Activated CD4-positive, alpha-beta T cell treated with anti-CD3 and anti-CD28 coated beads for 36 hours (primary cell): ENCODE data around the gene P3H1. TPM values are rescaled to one million over a fixed set of nuclear protein-coding genes. Genes with fewer than 3 reads are reported as not detected.
"Not testable (repeated sequence)": the region's sequence is repeated elsewhere in the genome, so short reads cannot be mapped to it uniquely, and the experiment has no call there.

ENCODE experiments used
- ATAC-seq: fragments of 200-7000 bp; cut with Tn5 transposase; one replicate; pipeline ENCODE4 v1.10.0; 2021; ENCODE audit warnings: mild to moderate bottlenecking, moderate library complexity
- CTCF ChIA-PET: fragments of 350-600 bp; sonication (Branson Sonifier 250); formaldehyde crosslinking; loops from one replicate; lab custom pipeline; 2021; ENCODE audit warnings: antibody characterized with exemption; lab: Charles Lee
- POLR2A ChIA-PET: fragments of 350-600 bp; sonication (Branson Sonifier 250); formaldehyde crosslinking; loops from one replicate; lab custom pipeline; 2021; ENCODE audit warnings: antibody characterized with exemption, inconsistent platforms; lab: Charles Lee
- DNase-seq: peaks from one replicate; pipeline ENCODE4 v3.0.0-alpha.2; 2020
- H3K27ac Mint-ChIP-seq: one replicate; pipeline ENCODE4 v1.8.0; 2021; ENCODE audit warnings: mixed read lengths
- H3K27me3 Mint-ChIP-seq: one replicate; pipeline ENCODE4 v1.8.0; 2021; ENCODE audit warnings: mixed read lengths
- H3K36me3 Mint-ChIP-seq: one replicate; pipeline ENCODE4 v1.8.0; 2021; ENCODE audit warnings: low read depth, mixed read lengths
- H3K4me1 Mint-ChIP-seq: one replicate; pipeline ENCODE4 v1.8.0; 2021; ENCODE audit warnings: mixed read lengths
- H3K4me3 Mint-ChIP-seq: one replicate; pipeline ENCODE4 v1.8.0; 2021; ENCODE audit warnings: mild to moderate bottlenecking, moderate library complexity, mixed read lengths
- H3K9me3 Mint-ChIP-seq: one replicate; pipeline ENCODE4 v1.8.0; 2021; ENCODE audit warnings: low read depth, mixed read lengths
- intact Hi-C, 2 experiments: fragments of 100-400 bp; cut with DNase I in 1 of 2; cut with micrococcal nuclease in 1 of 2; formaldehyde crosslinking; loops; one replicate each; pipeline versions ENCODE4 v1.14.2 to v1.15.1; 2022 to 2024; cut with DNase I, micrococcal nuclease
- total RNA-seq, 2 experiments: library from RNA; stranded (reverse); gene quantifications; one replicate each; pipeline ENCODE4 v1.2.3, GENCODE V29; 2021

Gene P3H1
- total RNA-seq, 2 experiments from 2014 or later: 24.3 to 28.8 TPM

DNA sequence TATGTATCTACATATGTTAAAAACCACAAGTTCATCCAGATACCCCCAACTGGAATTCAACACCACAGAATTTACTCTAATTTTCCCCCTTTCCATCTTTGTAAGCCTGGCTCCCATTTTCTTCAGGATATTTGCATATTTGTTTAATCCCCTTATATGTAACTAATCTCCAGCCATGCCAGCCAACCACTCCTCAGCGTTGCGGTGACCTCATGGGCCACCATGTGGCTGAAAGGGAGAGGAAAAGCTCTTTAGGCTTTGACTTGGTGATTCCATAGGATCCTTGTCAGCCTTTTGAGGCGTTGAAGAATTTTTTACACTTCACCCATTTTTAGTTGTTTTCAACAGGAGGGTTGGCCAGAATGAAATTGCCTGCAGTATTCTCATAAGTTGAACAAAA lies 36.8 kb downstream of the P3H1 start:
- Mint-ChIP-seq H3K36me3 (no peaks in the 10 kb centered on the region), H3K4me3 (no peak overlapping the region), H3K27ac (no peak overlapping the region), H3K27me3 (no peaks in the 10 kb centered on the region), H3K4me1 (peaks cover 3% of the 10 kb centered on the region), H3K9me3 (no peaks in the 10 kb centered on the region)
- ATAC-seq (no peak), DNase-seq (no peak)
- intact Hi-C loops: loop anchor here in 1 of 2 experiments (10.0 kb wide), 1 partner anchor 555 kb away; no protein-coding TSS in a partner anchor
- POLR2A ChIA-PET: no interaction called here
- CTCF ChIA-PET: interaction anchor here (0.9 to 1.3 kb wide), 4 partner anchors 20 to 583 kb away, joined by 3 to 4 read pairs (median 3); no protein-coding TSS in a partner anchor

DNA sequence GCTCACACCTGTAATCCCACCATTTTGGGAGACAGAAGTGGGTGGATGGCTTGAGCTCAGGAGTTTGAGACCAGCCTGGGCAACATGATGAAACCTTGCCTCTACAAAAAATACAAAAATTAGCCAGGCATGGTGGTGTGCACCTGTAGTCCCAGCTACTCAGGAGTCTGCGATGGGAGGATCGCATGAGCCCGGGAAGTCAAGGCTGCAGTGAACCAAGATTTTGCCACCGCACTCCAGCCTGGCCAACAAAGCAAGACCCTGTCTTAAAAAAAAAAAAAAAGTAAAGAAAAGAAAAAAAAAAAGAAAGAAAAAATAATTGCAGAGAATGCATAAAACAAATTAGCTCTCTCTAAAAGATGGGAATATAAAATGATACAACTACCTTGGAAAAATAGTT lies 41.0 kb downstream of the P3H1 start:
- CTCF ChIA-PET, H3K36me3 Mint-ChIP-seq, POLR2A ChIA-PET, H3K27me3 Mint-ChIP-seq, H3K4me1 Mint-ChIP-seq, H3K4me3 Mint-ChIP-seq, DNase-seq, H3K27ac Mint-ChIP-seq, intact Hi-C loops, H3K9me3 Mint-ChIP-seq, ATAC-seq: not testable (repeated sequence)

DNA sequence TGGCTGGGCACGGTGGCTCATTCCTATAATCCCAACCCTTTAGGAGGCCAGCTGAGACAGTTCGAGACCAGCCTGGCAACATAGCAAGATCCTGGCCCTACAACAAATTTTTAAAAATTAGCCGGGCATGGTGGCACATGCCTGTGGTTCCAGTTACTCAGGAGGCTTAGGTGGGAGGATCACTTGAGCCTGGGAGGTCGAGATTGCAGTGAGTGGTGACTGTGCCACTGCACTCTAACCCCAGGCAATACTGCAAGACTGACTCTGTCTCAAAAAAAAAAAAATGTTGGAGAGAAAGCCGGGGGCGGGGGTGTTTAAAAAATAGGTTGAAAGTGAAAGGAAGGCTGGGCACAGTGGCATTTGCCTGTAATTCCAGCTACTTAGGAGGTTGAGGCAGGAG lies 43.3 kb downstream of the P3H1 start:
- ChIA-PET POLR2A (interaction anchor here (0.7 kb wide), 1 partner anchor 123 kb away, joined by 4 read pairs; the partner anchor contains the start of gene ZNF691), CTCF (interaction anchor here (1.5 kb wide), 1 partner anchor 145 kb away, joined by 3 read pairs; no protein-coding TSS in a partner anchor)
- H3K4me1 Mint-ChIP-seq: peaks cover 7% of the 10 kb centered on the region
- no peak overlapping the region for H3K27ac Mint-ChIP-seq
- no peak for ATAC-seq
- DNase-seq: peak; percentile 22
- no peaks in the 10 kb centered on the region for H3K9me3 Mint-ChIP-seq
- H3K4me3 Mint-ChIP-seq: no peak overlapping the region
- intact Hi-C loops: no loop called here
- peaks cover 2% of the 10 kb centered on the region for H3K36me3 Mint-ChIP-seq
- H3K27me3 Mint-ChIP-seq: no peaks in the 10 kb centered on the region

DNA sequence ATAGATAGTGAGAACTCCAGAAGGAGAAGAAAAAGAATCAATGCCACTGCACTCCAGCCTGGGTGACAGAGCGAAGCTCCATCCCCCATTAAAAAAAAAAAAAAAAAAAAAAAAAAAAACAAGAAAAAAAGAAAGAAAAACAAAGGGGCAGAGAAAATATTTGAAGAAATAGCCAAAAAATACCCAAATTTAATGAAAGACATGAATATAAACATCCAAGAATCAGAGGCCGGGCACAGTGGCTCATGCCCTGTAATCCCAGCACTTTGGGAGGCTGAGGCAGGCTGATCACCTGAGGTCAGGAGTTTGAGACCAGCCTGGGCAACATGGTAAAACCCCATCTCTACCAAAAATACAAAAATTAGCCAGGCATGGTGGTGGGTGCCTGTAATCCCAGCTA lies 44.4 kb downstream of the P3H1 start:
- CTCF ChIA-PET, POLR2A ChIA-PET, H3K4me3 Mint-ChIP-seq, DNase-seq, H3K4me1 Mint-ChIP-seq, intact Hi-C loops, ATAC-seq, H3K27ac Mint-ChIP-seq, H3K27me3 Mint-ChIP-seq, H3K9me3 Mint-ChIP-seq: not testable (repeated sequence)
- H3K36me3 Mint-ChIP-seq: peaks cover 11% of the 10 kb centered on the region

DNA sequence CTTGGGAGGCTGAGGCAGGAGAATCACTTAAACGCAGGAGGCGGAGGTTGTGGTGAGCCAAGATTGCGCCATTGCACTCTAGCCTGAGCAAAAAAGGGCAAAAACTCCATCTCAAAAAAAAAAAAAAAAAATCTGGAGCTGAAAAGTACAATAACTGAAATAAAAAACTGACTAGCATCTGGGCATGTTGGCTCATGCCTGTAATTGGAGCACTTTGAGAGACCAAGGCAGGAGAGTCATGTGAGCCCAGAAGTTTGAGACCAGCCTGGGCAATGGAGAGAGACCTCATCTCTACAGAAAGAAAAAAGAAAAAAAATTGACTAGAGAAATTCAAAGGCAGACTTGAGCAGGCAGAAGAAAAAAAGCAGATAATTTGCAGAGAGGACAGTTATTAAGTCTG lies 44.9 kb downstream of the P3H1 start:
- Mint-ChIP-seq H3K9me3 (no peaks in the 10 kb centered on the region), H3K36me3 (peaks cover 16% of the 10 kb centered on the region), H3K27me3 (no peaks in the 10 kb centered on the region), H3K4me3 (no peak overlapping the region), H3K4me1 (peaks cover 7% of the 10 kb centered on the region), H3K27ac (no peak overlapping the region)
- ChIA-PET CTCF (no interaction called here), POLR2A (no interaction called here)
- DNase-seq: no peak
- intact Hi-C loops: no loop called here
- ATAC-seq: no peak

DNA sequence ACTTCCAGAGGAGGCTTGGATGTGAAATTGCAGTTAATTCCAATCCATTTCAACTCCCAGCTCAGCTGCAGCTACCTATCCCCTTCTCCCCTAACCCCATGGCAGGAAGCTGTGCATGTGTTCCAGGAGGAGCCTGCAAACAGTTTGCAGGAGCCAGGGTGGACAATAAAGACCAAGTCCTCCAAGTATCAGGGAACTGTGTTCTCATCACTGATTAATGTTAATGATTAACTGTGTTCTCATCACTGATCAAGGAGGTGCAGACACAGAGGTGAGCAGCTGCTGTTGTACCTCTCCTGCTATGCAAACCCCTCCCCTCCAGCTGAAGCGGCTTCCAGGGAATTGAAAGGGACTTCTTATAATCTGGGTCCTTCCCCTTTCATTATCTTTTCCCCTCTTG lies 46.0 kb downstream of the P3H1 start:
- no peak for ATAC-seq
- intact Hi-C loops: no loop called here
- CTCF ChIA-PET: interaction anchor here (0.6 kb wide), 1 partner anchor 1564 kb away, joined by 3 read pairs; no protein-coding TSS in a partner anchor
- H3K27ac Mint-ChIP-seq: no peak overlapping the region
- H3K27me3 Mint-ChIP-seq: no peaks in the 10 kb centered on the region
- H3K9me3 Mint-ChIP-seq: no peaks in the 10 kb centered on the region
- H3K4me3 Mint-ChIP-seq: no peak overlapping the region
- POLR2A ChIA-PET: no interaction called here
- H3K4me1 Mint-ChIP-seq: peaks cover 7% of the 10 kb centered on the region
- no peak for DNase-seq
- peaks cover 24% of the 10 kb centered on the region for H3K36me3 Mint-ChIP-seq

DNA sequence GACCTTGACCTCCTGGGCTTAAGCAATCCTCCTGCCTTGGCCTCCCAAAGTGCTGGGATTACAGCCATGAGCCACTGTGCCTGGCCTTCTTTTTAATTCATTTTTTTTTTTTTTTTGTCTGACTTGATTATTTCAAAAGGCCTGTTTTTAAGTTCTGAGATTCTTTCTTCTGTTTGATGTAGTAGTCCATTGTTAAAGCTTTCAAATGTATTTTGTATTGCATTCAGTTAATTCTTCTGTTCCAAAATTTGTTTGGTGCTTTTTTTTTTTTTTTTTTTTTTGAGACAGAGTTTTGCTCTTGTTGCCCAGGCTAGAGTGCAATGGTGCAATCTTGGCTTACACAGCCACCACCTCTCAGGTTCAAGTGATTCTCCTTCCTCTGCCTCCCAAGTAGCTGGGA lies 52.4 kb downstream of the P3H1 start:
- H3K27ac Mint-ChIP-seq, ATAC-seq, DNase-seq, H3K4me1 Mint-ChIP-seq, H3K4me3 Mint-ChIP-seq, CTCF ChIA-PET, H3K27me3 Mint-ChIP-seq, intact Hi-C loops: not testable (repeated sequence)
- POLR2A ChIA-PET: interaction anchor here (0.6 kb wide), 2 partner anchors 13 to 942 kb away, joined by 5 to 7 read pairs; no protein-coding TSS in a partner anchor
- Mint-ChIP-seq H3K9me3 (peaks cover 19% of the 10 kb centered on the region), H3K36me3 (peaks cover 72% of the 10 kb centered on the region)

DNA sequence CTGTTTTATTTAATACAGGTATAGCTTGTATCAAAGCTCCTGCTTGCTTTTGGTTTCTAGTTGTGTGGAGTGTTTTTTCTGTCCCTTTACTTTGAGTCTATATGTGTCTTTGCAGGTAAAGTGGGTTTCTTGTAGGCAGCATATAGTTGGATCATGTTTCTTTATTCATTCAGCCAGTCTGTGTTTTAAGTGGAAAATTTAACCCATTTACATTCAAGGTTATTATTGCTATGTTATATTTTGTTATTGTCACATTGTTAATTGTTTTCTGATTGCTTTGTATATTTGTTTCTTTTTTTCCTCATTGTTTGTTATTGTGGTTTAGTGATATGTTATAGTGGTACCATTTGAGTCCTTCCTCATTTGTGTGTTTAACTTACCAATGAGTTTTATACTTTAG lies 53.5 kb downstream of the P3H1 start:
- CTCF ChIA-PET: interaction anchor here (0.9 kb wide), 1 partner anchor 43 kb away, joined by 4 read pairs; no protein-coding TSS in a partner anchor

DNA sequence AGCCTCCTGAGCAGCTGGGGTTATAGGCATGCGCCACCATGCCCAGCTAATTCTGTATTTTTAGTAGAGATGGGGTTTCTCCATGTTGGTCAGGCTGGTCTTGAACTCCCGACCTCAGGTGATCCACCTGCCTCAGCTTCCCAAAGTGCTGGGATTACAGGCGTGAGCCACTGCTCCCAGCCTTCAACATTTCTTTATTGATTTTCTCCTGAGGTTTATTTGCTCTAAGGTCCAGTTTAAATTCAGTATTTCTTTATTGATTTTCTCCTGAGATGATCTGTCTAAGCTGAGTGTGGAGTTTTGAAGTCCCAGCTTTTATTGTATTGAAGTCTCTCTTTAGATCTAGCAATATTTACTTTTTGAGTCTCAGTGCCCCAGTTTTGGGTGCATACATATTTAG lies 54.0 kb downstream of the P3H1 start:
- H3K27ac Mint-ChIP-seq, H3K4me1 Mint-ChIP-seq, H3K4me3 Mint-ChIP-seq, CTCF ChIA-PET, ATAC-seq, DNase-seq, POLR2A ChIA-PET, intact Hi-C loops, H3K27me3 Mint-ChIP-seq: not testable (repeated sequence)
- H3K36me3 Mint-ChIP-seq: peaks cover 77% of the 10 kb centered on the region
- H3K9me3 Mint-ChIP-seq: peaks cover 19% of the 10 kb centered on the region

More for the DNA sequence above, 53.5 kb downstream of the P3H1 start:
- Mint-ChIP-seq H3K27me3 (no peaks in the 10 kb centered on the region), H3K36me3 (peaks cover 76% of the 10 kb centered on the region), H3K4me3 (no peak overlapping the region), H3K4me1 (peaks cover 7% of the 10 kb centered on the region), H3K9me3 (peaks cover 19% of the 10 kb centered on the region), H3K27ac (no peak overlapping the region)
- intact Hi-C loops: no loop called here
- DNase-seq: no peak
- ATAC-seq: no peak
- POLR2A ChIA-PET: no interaction called here

DNA sequence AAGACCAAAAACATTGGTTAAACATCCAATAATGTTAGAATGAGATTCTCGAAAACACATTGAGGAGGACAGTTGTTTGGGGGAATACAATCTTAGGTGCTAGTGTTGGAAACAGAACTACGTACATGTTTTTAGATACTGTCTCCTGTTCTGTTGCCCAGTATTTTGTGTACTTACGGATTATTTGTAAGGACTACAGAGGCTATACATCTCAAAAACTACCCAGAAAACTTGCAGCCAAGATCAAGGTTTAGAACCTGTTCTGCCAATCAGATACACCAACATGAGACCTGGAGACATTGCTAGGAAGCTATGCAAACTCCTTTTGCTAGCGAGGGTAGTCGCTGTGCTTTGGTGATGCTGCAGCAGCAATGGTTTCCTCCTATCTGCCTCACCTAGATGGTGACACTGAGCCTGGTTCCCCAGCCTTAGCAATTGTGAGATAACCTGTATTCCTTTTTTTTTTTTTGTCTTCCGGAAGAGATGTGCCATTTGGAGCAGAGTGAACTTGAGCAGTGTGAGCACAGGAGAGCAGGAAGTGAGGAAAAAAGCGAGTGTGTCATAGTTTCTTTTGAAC lies 62.9 kb downstream of the P3H1 start:
- CTCF ChIA-PET: no interaction called here
- Mint-ChIP-seq H3K27me3 (no peaks in the 10 kb centered on the region), H3K36me3 (peaks cover 83% of the 10 kb centered on the region), H3K9me3 (no peaks in the 10 kb centered on the region), H3K4me1 (peaks cover 2% of the 10 kb centered on the region), H3K4me3 (no peak overlapping the region), H3K27ac (peak overlapping the region; percentile 7)
- ATAC-seq (no peak), DNase-seq (no peak)
- POLR2A ChIA-PET: interaction anchor here (0.6 kb wide), 2 partner anchors 65 to 132 kb away, joined by 5 read pairs; no protein-coding TSS in a partner anchor
- intact Hi-C loops: no loop called here

DNA sequence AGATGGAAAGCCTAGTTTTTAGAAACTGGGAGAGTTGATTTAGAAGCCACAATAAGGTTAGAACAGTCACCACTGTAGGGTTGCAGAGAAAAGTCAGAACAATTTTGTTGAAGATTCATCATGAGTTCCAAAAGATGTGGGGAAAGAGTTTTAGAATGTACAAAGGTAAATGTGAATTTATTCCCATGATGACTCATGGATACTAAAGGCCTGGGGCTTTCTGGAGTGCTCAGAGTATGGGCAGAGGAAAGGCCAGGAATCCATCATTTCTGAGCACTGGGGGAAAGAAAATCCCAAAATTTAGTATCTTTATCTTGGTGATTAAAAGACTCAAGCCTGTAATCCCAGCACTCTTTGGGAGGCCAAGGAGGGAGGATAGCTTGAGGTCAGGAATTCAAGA lies 66.8 kb downstream of the P3H1 start:
- peak overlapping the region; percentile 73 for H3K27ac Mint-ChIP-seq
- no peak overlapping the region for H3K4me3 Mint-ChIP-seq
- peaks cover 11% of the 10 kb centered on the region for H3K4me1 Mint-ChIP-seq
- no peaks in the 10 kb centered on the region for H3K27me3 Mint-ChIP-seq
- ChIA-PET POLR2A (no interaction called here), CTCF (interaction anchor here (2.0 kb wide), 1 partner anchor 9 kb away, joined by 6 read pairs; no protein-coding TSS in a partner anchor)
- DNase-seq: no peak
- ATAC-seq: no peak
- intact Hi-C loops: no loop called here
- H3K9me3 Mint-ChIP-seq: no peaks in the 10 kb centered on the region
- peaks cover 91% of the 10 kb centered on the region for H3K36me3 Mint-ChIP-seq
